ENCODE measurements around the gene ENDOG.

GRCh38 chr9:128818839-128819715 lies 777 bp downstream of the ENDOG start:
- TF ChIP-seq CTCF (conservative IDR thresholded peaks at IDR 0.05) (no peak), ZFX (IDR thresholded peaks at IDR 0.05) (peak; percentile 75; the same call in 1 of the 2 replicates)

Data from C4-2B (cell line).